IMR-90 (cell line): ENCODE measurements around the gene MPG. TPM values are rescaled to one million over a fixed set of nuclear protein-coding genes. Genes with fewer than 3 reads are reported as not detected.

Source experiments
- ATAC-seq: fragments of 200-7000 bp; cut with Tn5 transposase; 2 replicates; pipeline ENCODE4 v1.9.1; 2020; ENCODE audit warnings: low read depth, mild to moderate bottlenecking, moderate library complexity
- BruUV-seq: library from RNA; stranded (reverse); fragments of 400-500 nt; replicated peaks from 2 replicates; lab custom pipeline; 2021; lab: Mats Ljungman, UMichigan
- CTCF ChIA-PET: fragments of 300-600 bp; formaldehyde crosslinking; extraction: SDS; loops from one replicate; lab custom pipeline; 2021; ENCODE audit warnings: antibody characterized with exemption; lab: Yijun Ruan, JAX
- POLR2A ChIA-PET: fragments of 300-600 bp; sonication (Branson Sonifier 250); formaldehyde crosslinking; loops from one replicate; lab custom pipeline; 2022; ENCODE audit warnings: antibody characterized with exemption; ENCODE audit not compliant: unreplicated experiment; lab: Charles Lee
- DNase-seq: peaks from one replicate; pipeline ENCODE4 v3.0.0; 2013
- H2AFZ ChIP-seq: replicated peaks from 2 replicates; pipeline ENCODE3; 2013; ENCODE audit warnings: low read length, mild to moderate bottlenecking; ENCODE audit not compliant: poor library complexity
- H2AK5ac ChIP-seq: 2 replicates; pipeline ENCODE4 v1.6.1; 2013; ENCODE audit warnings: low read depth, low read length, inconsistent platforms
- H2AK9ac ChIP-seq: replicated peaks from 2 replicates; pipeline ENCODE3; 2013; ENCODE audit warnings: mild to moderate bottlenecking, low read depth, low read length, moderate library complexity; ENCODE audit not compliant: poor library complexity
- H2BK120ac ChIP-seq: 2 replicates; pipeline ENCODE4 v1.6.1; 2013; ENCODE audit warnings: low read depth, low read length, inconsistent platforms
- H2BK15ac ChIP-seq: 3 replicates; pipeline ENCODE4 v1.6.1; 2013; ENCODE audit warnings: low read depth, low read length, inconsistent platforms
- H2BK20ac ChIP-seq: 2 replicates; pipeline ENCODE4 v1.6.1; 2013; ENCODE audit warnings: low read depth, mild to moderate bottlenecking, inconsistent platforms, low read length, moderate library complexity
- H2BK5ac ChIP-seq: 2 replicates; pipeline ENCODE4 v1.6.1; 2013; ENCODE audit warnings: mild to moderate bottlenecking, low read depth, low read length, inconsistent platforms; ENCODE audit not compliant: poor library complexity, severe bottlenecking
- H3K14ac ChIP-seq: replicated peaks from 2 replicates; pipeline ENCODE4 v1.6.1; 2013; ENCODE audit warnings: low read depth, low read length, inconsistent platforms
- H3K18ac ChIP-seq: 2 replicates; pipeline ENCODE4 v1.6.1; 2013; ENCODE audit warnings: low read depth, low read length, control low read depth
- H3K23ac ChIP-seq: 2 replicates; pipeline ENCODE4 v1.6.1; 2013; ENCODE audit warnings: low read depth, low read length, inconsistent platforms
- H3K27ac ChIP-seq: 2 replicates; pipeline ENCODE4 v1.5.1; 2013; ENCODE audit warnings: mild to moderate bottlenecking, control low read depth, low read length; ENCODE audit not compliant: insufficient read depth
- H3K27me3 ChIP-seq: 2 replicates; pipeline ENCODE4 v1.6.1; 2013; ENCODE audit warnings: low read length; ENCODE audit not compliant: control insufficient read depth, insufficient read depth
- H3K36me3 ChIP-seq: 2 replicates; pipeline ENCODE4 v1.6.1; 2013; ENCODE audit warnings: low read length, mixed read lengths; ENCODE audit not compliant: control insufficient read depth, insufficient read depth
- H3K4ac ChIP-seq: 2 replicates; pipeline ENCODE4 v1.6.1; 2013; ENCODE audit warnings: low read depth, low read length, inconsistent platforms
- H3K4me1 ChIP-seq: 2 replicates; pipeline ENCODE4 v1.6.1; 2013; ENCODE audit warnings: low read length, mixed read lengths; ENCODE audit not compliant: control insufficient read depth, insufficient read depth
- H3K4me2 ChIP-seq: 2 replicates; pipeline ENCODE4 v1.6.1; 2013; ENCODE audit warnings: low read depth, mild to moderate bottlenecking, control low read depth, low read length, moderate library complexity
- H3K4me3 ChIP-seq: 2 replicates; pipeline ENCODE4 v1.5.1; 2013; ENCODE audit warnings: low read depth, mild to moderate bottlenecking, control low read depth, low read length, moderate library complexity; ENCODE audit not compliant: insufficient read depth
- H3K56ac ChIP-seq: 2 replicates; pipeline ENCODE4 v1.6.1; 2013; ENCODE audit warnings: low read length, inconsistent platforms; ENCODE audit not compliant: insufficient read depth; ENCODE audit errors: extremely low read depth
- H3K79me1 ChIP-seq, 2 experiments: 2 replicates each; pipeline ENCODE4 v1.6.1; 2013; ENCODE audit warnings: low read length in 2 of 2, inconsistent platforms in 1 of 2, low read depth in 1 of 2
- H3K9ac ChIP-seq: 2 replicates; pipeline ENCODE4 v1.6.1; 2013; ENCODE audit warnings: low read depth, low read length, control low read depth
- H3K9me1 ChIP-seq: 2 replicates; pipeline ENCODE4 v1.6.1; 2013; ENCODE audit warnings: low read length, inconsistent platforms; ENCODE audit not compliant: insufficient read depth
- H3K9me3 ChIP-seq: 2 replicates; pipeline ENCODE4 v1.6.1; 2013; ENCODE audit warnings: low read length; ENCODE audit not compliant: control insufficient read depth, insufficient read depth
- H4K20me1 ChIP-seq: 2 replicates; pipeline ENCODE4 v1.6.1; 2013; ENCODE audit warnings: low read length, inconsistent platforms; ENCODE audit not compliant: insufficient read depth
- H4K5ac ChIP-seq: 2 replicates; pipeline ENCODE4 v1.6.1; 2013; ENCODE audit warnings: mild to moderate bottlenecking, low read depth, low read length, control low read depth
- H4K8ac ChIP-seq, 2 experiments: 2 replicates each; pipeline ENCODE4 v1.6.1; 2013; ENCODE audit warnings: low read depth in 2 of 2, low read length in 2 of 2, control low read depth in 1 of 2, inconsistent platforms in 1 of 2
- H4K91ac ChIP-seq: 2 replicates; pipeline ENCODE4 v1.6.1; 2013; ENCODE audit warnings: low read depth, low read length, inconsistent platforms; ENCODE audit not compliant: insufficient read depth
- CEBPB ChIP-seq: IDR thresholded peaks from 2 replicates; pipeline ENCODE4 v1.6.1; 2012; ENCODE audit warnings: low read depth, low read length, improper control_type of control experiment
- CHD1 ChIP-seq: IDR thresholded peaks from 2 replicates; pipeline ENCODE4 v1.6.1; 2012; ENCODE audit warnings: low read depth, low read length, improper control_type of control experiment
- MAZ ChIP-seq: IDR thresholded peaks from 2 replicates; pipeline ENCODE4 v1.6.1; 2012; ENCODE audit warnings: low read depth, mild to moderate bottlenecking, low read length, improper control_type of control experiment, moderate library complexity, borderline replicate concordance
- MXI1 ChIP-seq: IDR thresholded peaks from 2 replicates; pipeline ENCODE4 v1.6.1; 2012; ENCODE audit warnings: low read depth, mild to moderate bottlenecking, low read length, moderate library complexity, borderline replicate concordance
- NFE2L2 ChIP-seq: fragments of 150-350 bp; IDR thresholded peaks from 2 replicates; pipeline ENCODE4 v1.6.1; 2016; ENCODE audit warnings: low read depth, mild to moderate bottlenecking, low read length
- RAD21 ChIP-seq: IDR thresholded peaks from 2 replicates; pipeline ENCODE4 v1.6.1; 2012; ENCODE audit warnings: low read length, improper control_type of control experiment
- RCOR1 ChIP-seq: IDR thresholded peaks from 2 replicates; pipeline ENCODE4 v1.6.1; 2012; ENCODE audit warnings: mild to moderate bottlenecking, low read length, improper control_type of control experiment; ENCODE audit not compliant: insufficient replicate concordance
- RFX5 ChIP-seq: IDR thresholded peaks from 2 replicates; pipeline ENCODE4 v1.8.0; 2012; ENCODE audit warnings: low read depth, mild to moderate bottlenecking, low read length, moderate library complexity
- SMC3 ChIP-seq: fragments of 150-350 bp; IDR thresholded peaks from 2 replicates; pipeline ENCODE4 v1.6.1; 2016; ENCODE audit warnings: low read depth, mild to moderate bottlenecking, antibody characterized with exemption, low read length, moderate library complexity
- whole genome bisulfite sequencing, 2 experiments: methylation state at CpG; one replicate each; pipeline versions ENCODE4 v1.1.5 to v1.1.7; 2013; ENCODE audit warnings: missing lambda C conversion rate in 2 of 2; ENCODE audit not compliant: insufficient read length in 1 of 2; ENCODE audit errors: extremely low coverage in 2 of 2; 5-methylcytosine and 5-hydroxymethylcytosine counted together
- dilution Hi-C: fragments of 300-500 bp; cut with HindIII; formaldehyde crosslinking; loops from one replicate; pipeline ENCODE4 v1.14.3; 2018; ENCODE audit warnings: low sequenced_read_pairs; ENCODE audit not compliant: unreplicated experiment
- in situ Hi-C: fragments of 300-500 bp; cut with MboI; formaldehyde crosslinking; loops from 3 replicates; pipeline ENCODE4 v1.14.3; 2019; ENCODE audit warnings: low sequenced_read_pairs, inconsistent platforms, mixed read lengths
- intact Hi-C: fragments of 100-400 bp; cut with micrococcal nuclease; formaldehyde crosslinking; loops from 2 replicates; pipeline ENCODE4 v1.10.0; 2022
- polyA plus RNA-seq, 3 experiments: library from polyadenylated mRNA; depleted of rRNA; stranded (reverse); fragments of >200 nt; gene quantifications; 2 replicates each; pipeline ENCODE4 v1.2.3, GENCODE V29; 2012; ENCODE audit warnings: low replicate concordance in 1 of 3
- total RNA-seq: library from RNA; depleted of rRNA; stranded (reverse); fragments of >200 nt; gene quantifications from 2 replicates; pipeline ENCODE4 v1.2.3, GENCODE V29; 2012
- TF ChIP-seq, protein P1 (sequence below): conservative IDR thresholded peaks from 2 replicates; pipeline ENCODE4 v1.5.1; 2012; ENCODE audit warnings: mild to moderate bottlenecking, low read depth, low read length, improper control_type of control experiment

The MPG gene
- total and polyA plus RNA-seq, 2 of the 4 experiments (the other 2 are of a cell fraction) = 66.7 to 135 TPM

DNA sequence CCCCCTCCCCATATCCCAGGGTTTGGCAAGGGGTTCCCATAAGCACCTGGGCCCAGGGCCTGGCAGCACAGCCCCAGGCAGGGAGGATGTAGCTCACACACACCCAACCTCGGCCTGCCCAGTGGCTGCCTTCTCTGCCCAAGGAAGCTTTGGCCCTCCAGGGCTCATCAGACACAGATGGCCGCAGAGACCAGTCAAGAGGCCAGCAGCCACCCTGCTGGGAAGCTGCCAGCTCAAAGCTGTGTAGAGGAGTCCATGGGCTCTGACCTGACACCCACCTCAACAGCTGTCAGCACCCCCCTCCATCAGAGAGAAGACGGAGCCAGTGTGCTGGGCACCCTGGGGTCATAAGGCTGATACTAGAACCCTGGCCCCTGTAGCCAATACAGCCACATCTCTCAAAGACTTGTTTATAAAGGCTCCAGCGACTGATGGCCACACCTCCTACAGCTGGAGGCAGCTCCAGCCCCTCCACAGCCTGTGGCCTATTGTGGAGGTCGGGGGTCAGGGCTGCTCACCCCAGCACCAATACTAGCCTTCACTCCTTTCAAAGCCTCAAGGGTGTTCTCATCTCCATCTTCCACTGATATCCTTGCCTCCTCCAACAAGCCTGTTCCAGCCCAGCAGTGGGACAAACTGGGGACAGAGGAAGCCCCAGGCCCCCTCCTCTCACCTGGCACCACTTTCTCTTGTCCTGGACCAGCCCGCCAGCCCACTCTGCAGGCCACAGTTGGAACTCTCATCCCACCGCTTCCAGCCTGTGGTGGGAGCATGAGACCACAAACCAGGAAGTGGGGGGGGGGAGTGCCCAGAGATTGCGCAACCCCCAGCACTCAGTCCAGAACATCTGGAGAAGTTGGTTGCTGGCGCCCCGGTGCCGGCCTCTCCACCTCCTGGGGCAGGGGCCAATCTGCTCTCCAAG, 2.2 kb upstream of the MPG start:
- Histone ChIP-seq H2AFZ (peak overlapping the region; percentile 74), H2AK9ac (peak overlapping the region; percentile 96), H3K9ac (peak overlapping the region; percentile 13; the same call in 1 of the 2 replicates), H3K36me3 (peaks cover 12% of the 10 kb centered on the region), H4K20me1 (peaks cover 20% of the 10 kb centered on the region), H4K8ac (peak overlapping the region; percentile 77 to 82), H2BK20ac (peak overlapping the region; percentile 80), H3K27me3 (no peaks in the 10 kb centered on the region), H4K91ac (peak overlapping the region; percentile 89), H3K4me2 (peak overlapping the region; percentile 51), H2BK5ac (peak overlapping the region; percentile 74), H3K4me1 (peaks cover 47% of the 10 kb centered on the region), H3K27ac (peak overlapping the region; percentile 87), H3K9me3 (no peaks in the 10 kb centered on the region), H3K18ac (peak overlapping the region; percentile 48), H3K14ac (peak overlapping the region; percentile 73), H3K56ac (peak overlapping the region; percentile 81; the same call in 1 of the 2 replicates), H3K23ac (peak overlapping the region; percentile 64), H3K4ac (peak overlapping the region; percentile 89), H2AK5ac (peak overlapping the region; percentile 87), H4K5ac (peak overlapping the region; percentile 59), H2BK120ac (peak overlapping the region; percentile 82), H2BK15ac (peak overlapping the region; percentile 51; the same call in 2 of the 3 replicates), H3K4me3 (no peak overlapping the region), H3K9me1 (peaks cover 17% of the 10 kb centered on the region), H3K79me1 (peaks cover 6 to 40% of the 10 kb centered on the region in 2 experiments)
- 0% methylated on average over 3 of the region's 11 CpGs; no CpG with 5 or more reads in 1 of the 2 experiments for WGBS, 2 experiments
- dilution Hi-C loops = no loop called here
- CTCF ChIA-PET = interaction anchor here (0.9 to 1.1 kb wide), 3 partner anchors 10 to 21 kb away, joined by 3 to 5 read pairs (median 4); no protein-coding TSS in a partner anchor
- in situ Hi-C loops = no loop called here
- TF ChIP-seq, protein P1, sequence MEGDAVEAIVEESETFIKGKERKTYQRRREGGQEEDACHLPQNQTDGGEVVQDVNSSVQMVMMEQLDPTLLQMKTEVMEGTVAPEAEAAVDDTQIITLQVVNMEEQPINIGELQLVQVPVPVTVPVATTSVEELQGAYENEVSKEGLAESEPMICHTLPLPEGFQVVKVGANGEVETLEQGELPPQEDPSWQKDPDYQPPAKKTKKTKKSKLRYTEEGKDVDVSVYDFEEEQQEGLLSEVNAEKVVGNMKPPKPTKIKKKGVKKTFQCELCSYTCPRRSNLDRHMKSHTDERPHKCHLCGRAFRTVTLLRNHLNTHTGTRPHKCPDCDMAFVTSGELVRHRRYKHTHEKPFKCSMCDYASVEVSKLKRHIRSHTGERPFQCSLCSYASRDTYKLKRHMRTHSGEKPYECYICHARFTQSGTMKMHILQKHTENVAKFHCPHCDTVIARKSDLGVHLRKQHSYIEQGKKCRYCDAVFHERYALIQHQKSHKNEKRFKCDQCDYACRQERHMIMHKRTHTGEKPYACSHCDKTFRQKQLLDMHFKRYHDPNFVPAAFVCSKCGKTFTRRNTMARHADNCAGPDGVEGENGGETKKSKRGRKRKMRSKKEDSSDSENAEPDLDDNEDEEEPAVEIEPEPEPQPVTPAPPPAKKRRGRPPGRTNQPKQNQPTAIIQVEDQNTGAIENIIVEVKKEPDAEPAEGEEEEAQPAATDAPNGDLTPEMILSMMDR = peak; percentile 55
- no peak for TF ChIP-seq NFE2L2
- TF ChIP-seq MAZ = peak; percentile 83
- peak; percentile 25; the same call in 1 of the 2 replicates for TF ChIP-seq SMC3
- TF ChIP-seq RCOR1 = no peak
- TF ChIP-seq CEBPB = peak; percentile 100
- TF ChIP-seq RFX5 = no peak
- no peak for TF ChIP-seq MXI1
- no peak for TF ChIP-seq CHD1
- peak; percentile 40; the same call in 1 of the 2 replicates for TF ChIP-seq RAD21
- BruUV-seq = no TSS peak
- DNase-seq (peak; percentile 86), ATAC-seq (peak; percentile 2)
- intact Hi-C loops = no loop called here
- POLR2A ChIA-PET = no interaction called here
